ENCODE data around the gene NQO2. TPM values are rescaled to one million over a fixed set of nuclear protein-coding genes. Genes with fewer than 3 reads are reported as not detected.

Gene NQO2
- total and polyA plus RNA-seq, 2 of the 13 experiments (the other 11 are each of a cell fraction or from before 2014, with no cell fraction given): 32.2 to 56.5 TPM

DNA sequence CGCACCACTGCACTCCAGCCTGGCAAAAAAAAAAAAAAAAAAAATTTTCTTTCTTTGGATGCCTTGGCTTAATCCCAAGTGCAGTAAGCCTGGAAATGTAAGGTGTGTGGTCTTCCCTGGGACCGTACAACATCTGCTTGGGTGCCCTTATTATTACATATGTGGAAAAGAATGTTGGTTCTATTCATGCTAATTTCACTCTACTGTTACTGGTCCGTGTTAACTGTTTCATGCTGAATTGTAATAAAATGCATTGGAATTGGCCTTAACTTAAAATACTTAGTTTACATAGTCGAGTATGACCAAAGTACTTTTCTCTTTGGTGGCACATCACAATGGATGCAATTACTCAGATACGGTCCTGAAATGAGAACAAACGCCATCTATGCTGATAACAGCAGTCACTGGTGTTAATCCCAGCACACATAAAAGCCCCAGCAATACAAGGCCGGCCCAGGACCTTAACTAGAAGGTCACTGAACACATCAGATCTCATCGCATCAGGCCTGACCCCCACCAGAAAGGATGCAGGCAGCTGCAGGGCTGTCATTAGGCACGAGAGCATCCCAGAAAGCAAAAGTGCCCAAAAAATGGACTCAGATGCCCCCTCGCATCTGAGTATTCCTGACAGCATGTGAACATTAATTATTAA, 29.5 kb upstream of the NQO2 start:
- ChIA-PET POLR2A (no interaction called here), CTCF (ENCODE audit: low intra/inter-chr PET ratio, low total read pairs) (no interaction called here)
- 0 out of 3 replicates have a peak, but pooled peaks have one; percentile 5 for ATAC-seq
- peaks cover 41% of the 10 kb centered on the region for H3K4me1 ChIP-seq (ENCODE audit: insufficient read depth, low read length)
- H2AFZ ChIP-seq (ENCODE audit: low read length): no peak overlapping the region
- no peak overlapping the region for H3K27ac ChIP-seq (ENCODE audit: extremely low read length, insufficient read depth, low read length)
- TF ChIP-seq REPIN1 (CRISPR knock-in tag; IDR thresholded peaks at IDR 0.05; ENCODE audit: borderline replicate concordance, low read depth) (peak; percentile 5; the same call in 1 of the 2 replicates), RAD21 (CRISPR knock-in tag; IDR thresholded peaks at IDR 0.05) (no peak), HDAC1 (CRISPR knock-in tag; IDR thresholded peaks at IDR 0.05) (0 out of 2 replicates have a peak, but pooled peaks have one; percentile 45), SIN3A (IDR thresholded peaks at IDR 0.05; ENCODE audit: borderline replicate concordance, low read depth, low read length) (0 out of 2 replicates have a peak, but pooled peaks have one; percentile 16), FOSL2 (CRISPR knock-in tag; IDR thresholded peaks at IDR 0.05) (no peak), ZNF547 (CRISPR knock-in tag; IDR thresholded peaks at IDR 0.05) (no peak), ZNF414 (CRISPR knock-in tag; IDR thresholded peaks at IDR 0.05) (0 out of 2 replicates have a peak, but pooled peaks have one; percentile 36), ZNF543 (CRISPR knock-in tag; IDR thresholded peaks at IDR 0.05) (no peak), ZNF891 (CRISPR knock-in tag; IDR thresholded peaks at IDR 0.05) (no peak), ZNF512 (CRISPR knock-in tag; IDR thresholded peaks at IDR 0.05) (0 out of 2 replicates have a peak, but pooled peaks have one; percentile 48), ZNF616 (CRISPR knock-in tag; IDR thresholded peaks at IDR 0.05; ENCODE audit: low read depth) (no peak), RXRA (CRISPR knock-in tag; IDR thresholded peaks at IDR 0.05) (no peak), ZNF777 (CRISPR knock-in tag; IDR thresholded peaks at IDR 0.05) (no peak), ZBTB20 (CRISPR knock-in tag; IDR thresholded peaks at IDR 0.05; ENCODE audit: borderline replicate concordance, low read depth) (no peak), ATF5 (CRISPR knock-in tag; IDR thresholded peaks at IDR 0.05; ENCODE audit: low read depth) (no peak), ZNF34 (CRISPR knock-in tag; IDR thresholded peaks at IDR 0.05; ENCODE audit: borderline replicate concordance) (no peak), ZNF619 (CRISPR knock-in tag; IDR thresholded peaks at IDR 0.05) (no peak)
- TF ChIP-seq, protein P1, sequence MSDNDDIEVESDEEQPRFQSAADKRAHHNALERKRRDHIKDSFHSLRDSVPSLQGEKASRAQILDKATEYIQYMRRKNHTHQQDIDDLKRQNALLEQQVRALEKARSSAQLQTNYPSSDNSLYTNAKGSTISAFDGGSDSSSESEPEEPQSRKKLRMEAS (IDR thresholded peaks at IDR 0.05): no peak
- FAIRE-seq: no peak
- peak overlapping the region; percentile 72; the same call in 1 of the 2 replicates for H3K9ac ChIP-seq (ENCODE audit: insufficient read depth, low read depth, low read length)
- no peaks in the 10 kb centered on the region for H4K20me1 ChIP-seq (ENCODE audit: insufficient read depth, low read length)
- no peak for DNase-seq (ENCODE audit: low spot score)
- H3K79me2 ChIP-seq (ENCODE audit: insufficient read depth, low read length): no peaks in the 10 kb centered on the region
- H3K9me3 ChIP-seq (ENCODE audit: low read length): no peaks in the 10 kb centered on the region
- TSS peak; percentile 70 for BruUV-seq (replicated peaks)
- peak overlapping the region in 2 of 3 experiments; percentile 4 to 84; a peak in 2 of 6 replicates for H3K4me3 ChIP-seq (replicated peaks in 1 of 3; ENCODE audit: insufficient read depth in 1 of 3, low read depth in 2 of 3, low read length in 3 of 3)
- in situ Hi-C loops (cut with HindIII; ENCODE audit: extremely low pct_ligation_motif_present, low pct_unique_long_range_greater_than_20kb): no loop called here
- peak overlapping the region; percentile 81 for H3K4me2 ChIP-seq (ENCODE audit: low read depth, low read length)
- no peaks in the 10 kb centered on the region; a peak in 1 of 5 replicates for H3K27me3 ChIP-seq (ENCODE audit: control insufficient read depth in 1 of 2, insufficient read depth in 2 of 2, low read length in 2 of 2)
- H3K36me3 ChIP-seq (replicated peaks in 1 of 2; ENCODE audit: control insufficient read depth in 1 of 2, insufficient read depth in 2 of 2, low read length in 2 of 2): no peaks in the 10 kb centered on the region
- intact Hi-C loops (cut with micrococcal nuclease; ENCODE audit: unreplicated experiment): loop anchor here (2.0 kb wide), 1 partner anchor 19 kb away; no protein-coding TSS in a partner anchor
- 67% methylated on average over 10 of the region's 10 CpGs for WGBS (ENCODE audit: low lambda C conversion rate)
